GM12874 (cell line): ENCODE results near the gene PLCB4.

ENCODE experiments used
- TF ChIP-seq, protein P1 (sequence below): IDR thresholded peaks from 2 replicates; pipeline ENCODE4 v1.5.1; 2011; ENCODE audit warnings: low read depth, mild to moderate bottlenecking, control low read depth, low read length, moderate library complexity; ENCODE audit not compliant: insufficient read depth

Gene PLCB4

DNA sequence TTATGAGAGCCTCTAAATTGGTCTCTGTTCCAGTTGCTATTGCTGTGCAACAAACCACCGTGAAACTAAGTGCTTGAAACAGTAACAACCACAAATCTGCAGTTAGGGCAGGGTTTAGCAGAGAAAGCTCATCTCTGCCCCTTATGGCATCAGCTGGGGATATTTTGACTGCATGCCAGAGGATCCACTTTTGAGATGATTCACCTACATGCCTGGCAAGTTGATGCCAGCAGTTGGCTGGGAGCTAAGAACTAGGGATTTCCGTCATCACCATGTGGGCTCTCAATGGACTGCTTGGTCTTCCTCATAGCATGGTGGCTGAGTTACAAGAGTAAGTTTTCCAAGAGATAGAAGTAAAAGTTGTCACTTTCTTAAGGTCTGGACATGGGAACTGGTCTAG is 35.1 kb downstream of the PLCB4 start:
- TF ChIP-seq, protein P1, sequence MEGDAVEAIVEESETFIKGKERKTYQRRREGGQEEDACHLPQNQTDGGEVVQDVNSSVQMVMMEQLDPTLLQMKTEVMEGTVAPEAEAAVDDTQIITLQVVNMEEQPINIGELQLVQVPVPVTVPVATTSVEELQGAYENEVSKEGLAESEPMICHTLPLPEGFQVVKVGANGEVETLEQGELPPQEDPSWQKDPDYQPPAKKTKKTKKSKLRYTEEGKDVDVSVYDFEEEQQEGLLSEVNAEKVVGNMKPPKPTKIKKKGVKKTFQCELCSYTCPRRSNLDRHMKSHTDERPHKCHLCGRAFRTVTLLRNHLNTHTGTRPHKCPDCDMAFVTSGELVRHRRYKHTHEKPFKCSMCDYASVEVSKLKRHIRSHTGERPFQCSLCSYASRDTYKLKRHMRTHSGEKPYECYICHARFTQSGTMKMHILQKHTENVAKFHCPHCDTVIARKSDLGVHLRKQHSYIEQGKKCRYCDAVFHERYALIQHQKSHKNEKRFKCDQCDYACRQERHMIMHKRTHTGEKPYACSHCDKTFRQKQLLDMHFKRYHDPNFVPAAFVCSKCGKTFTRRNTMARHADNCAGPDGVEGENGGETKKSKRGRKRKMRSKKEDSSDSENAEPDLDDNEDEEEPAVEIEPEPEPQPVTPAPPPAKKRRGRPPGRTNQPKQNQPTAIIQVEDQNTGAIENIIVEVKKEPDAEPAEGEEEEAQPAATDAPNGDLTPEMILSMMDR, result no peak

DNA sequence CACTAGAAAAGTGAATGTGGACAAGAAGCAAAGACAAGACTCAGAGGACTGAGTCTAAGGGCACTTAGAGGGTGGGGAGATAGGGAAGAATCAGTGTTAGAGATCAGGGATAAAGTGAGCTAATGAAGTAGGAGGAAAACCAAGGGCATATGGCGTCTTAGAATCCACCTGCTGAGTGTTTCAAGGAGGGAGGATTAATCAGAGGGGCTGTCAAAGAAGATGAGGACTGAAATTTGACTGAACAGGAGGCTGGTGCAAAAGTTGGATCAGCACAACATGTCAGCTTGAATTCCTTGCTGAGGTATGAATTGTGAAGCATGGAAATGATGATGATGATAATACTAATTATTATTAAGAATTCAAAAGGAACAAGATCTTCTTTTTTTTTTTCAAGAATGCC is 39.4 kb downstream of the PLCB4 start:
- TF ChIP-seq, protein P1, result no peak

DNA sequence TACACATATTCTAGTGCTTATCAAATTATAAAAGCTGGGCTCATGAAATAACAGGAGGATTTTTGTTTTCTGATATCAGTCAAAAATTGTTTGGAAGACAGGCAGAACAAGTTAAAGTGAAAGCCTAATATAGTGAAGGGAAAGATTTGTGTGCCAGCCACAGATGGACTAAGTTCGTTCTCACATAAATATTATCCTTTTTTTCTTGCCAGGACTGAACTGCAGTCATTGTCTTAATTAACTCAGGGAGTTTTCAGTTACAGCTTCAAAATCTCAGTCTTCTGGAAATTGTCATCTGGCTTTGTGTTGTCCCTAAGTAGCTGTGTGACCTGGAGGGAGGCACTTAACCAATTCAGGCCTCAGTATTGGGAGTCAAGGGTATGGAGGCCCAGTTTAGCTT is 40.7 kb downstream of the PLCB4 start:
- TF ChIP-seq, protein P1, result no peak

DNA sequence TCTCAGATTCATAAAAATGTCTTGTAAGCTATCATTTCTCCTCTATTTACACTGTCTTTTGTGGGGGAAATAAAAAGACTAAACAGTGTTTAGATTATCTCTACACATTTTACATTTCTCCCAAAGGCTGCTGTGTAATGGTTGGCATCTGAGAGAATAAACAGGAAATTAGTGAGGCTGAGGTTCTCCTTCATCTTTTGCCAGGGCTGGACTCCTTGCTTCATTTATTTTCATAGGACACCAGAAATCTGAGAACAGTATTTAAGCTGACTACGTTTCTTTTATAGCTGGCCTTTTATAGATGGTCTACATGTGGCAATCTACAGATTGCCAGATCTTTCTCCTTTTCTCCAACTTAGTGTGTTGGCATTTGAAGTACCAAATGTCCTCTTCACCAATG is 41.5 kb downstream of the PLCB4 start:
- TF ChIP-seq, protein P1, result no peak

DNA sequence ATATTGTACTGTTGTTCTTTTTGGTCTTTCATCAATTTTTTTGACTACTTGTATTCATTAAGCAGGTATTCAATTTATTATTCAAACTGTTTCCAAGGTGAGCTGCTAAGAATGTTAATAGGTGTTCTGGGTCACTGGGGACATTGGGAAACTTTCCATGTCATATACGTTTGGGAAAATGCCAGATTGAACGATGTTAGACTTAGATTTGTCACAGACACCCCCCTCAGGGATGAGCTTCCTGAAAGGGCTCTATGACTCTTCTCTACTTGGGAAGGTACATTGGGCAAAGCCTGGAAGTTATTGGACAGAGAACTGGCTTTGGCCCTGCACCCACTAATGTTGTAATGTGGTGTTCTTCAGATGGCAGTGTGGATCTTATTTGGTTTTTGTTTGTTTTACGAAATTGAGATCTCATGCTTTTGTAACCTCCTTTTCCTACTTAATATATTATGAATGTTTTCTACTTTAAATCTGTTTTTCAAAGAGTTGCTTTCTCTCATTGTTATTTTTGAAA is 42.1 kb downstream of the PLCB4 start:
- TF ChIP-seq, protein P1, result no peak

DNA sequence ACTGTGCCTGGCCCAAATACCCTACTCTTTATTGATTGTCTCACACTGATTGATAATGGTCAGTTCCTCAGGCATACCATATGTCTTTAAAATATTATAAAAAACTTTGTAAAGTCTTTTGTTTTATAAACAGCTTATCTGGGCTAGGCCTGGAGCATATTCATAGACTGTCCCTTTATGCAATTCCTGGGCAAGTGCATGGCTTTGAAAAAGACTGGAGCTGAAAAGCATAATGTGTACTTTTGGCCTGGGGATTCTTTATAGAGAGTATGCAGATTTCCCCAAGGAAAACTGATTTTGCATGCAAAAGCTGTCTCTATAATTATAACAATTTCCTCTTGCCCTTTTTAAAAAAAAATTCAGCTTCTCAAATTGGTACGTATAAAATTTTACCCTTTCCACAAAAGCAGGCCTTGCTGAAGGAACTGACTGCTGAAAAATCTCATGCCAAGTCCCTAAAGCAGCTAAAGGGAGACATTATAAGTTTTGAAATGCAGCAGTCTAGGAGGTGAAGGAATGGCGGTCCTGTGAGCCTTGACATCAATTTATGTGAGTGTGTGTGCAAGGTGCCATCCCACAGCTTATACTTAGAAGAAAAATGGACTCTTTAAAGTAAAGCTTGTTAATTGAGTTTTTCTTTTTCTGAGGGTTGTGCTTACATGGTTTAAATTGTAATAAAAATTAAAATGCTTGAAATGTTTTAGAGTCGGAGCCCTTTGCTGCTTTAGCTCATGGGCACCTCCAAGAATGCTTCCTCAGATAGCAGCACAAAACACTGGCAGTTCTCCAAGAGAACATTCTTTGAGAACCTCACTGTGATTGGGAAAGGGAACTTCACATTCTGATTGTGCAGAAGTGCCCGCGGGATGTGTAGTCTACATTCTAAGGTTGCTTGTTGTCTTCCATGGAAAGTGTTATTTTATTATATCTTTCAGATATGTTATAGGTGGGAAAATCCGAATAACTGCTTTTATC is 43.9 kb downstream of the PLCB4 start:
- TF ChIP-seq, protein P1, result no peak

DNA sequence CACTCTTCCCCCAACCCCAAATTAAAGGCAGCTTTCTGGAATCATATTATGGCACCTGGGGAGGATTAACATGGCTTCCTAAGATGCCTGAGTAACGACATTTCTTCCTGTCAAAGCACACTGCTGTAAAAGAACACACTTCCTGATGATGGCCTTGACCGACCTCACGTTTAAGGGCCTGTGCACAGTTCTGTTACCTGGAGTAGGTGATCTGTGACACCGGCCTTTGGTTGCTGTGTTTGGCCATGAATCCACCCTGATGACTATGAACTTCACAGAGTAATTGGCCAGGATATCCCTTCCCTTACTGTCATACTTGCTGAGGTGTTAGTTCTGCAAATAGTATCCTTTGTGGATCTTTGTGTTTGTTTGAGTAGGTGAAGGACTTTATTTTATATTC is 45.8 kb downstream of the PLCB4 start:
- TF ChIP-seq, protein P1, result no peak
